ENCODE measurements around the gene GFRA4. TPM values are rescaled to one million over a fixed set of nuclear protein-coding genes. Genes with fewer than 3 reads are reported as not detected.

The GFRA4 gene
- total RNA-seq, 1 experiment from 2014 or later: not detected

- TF ChIP-seq, protein P1, sequence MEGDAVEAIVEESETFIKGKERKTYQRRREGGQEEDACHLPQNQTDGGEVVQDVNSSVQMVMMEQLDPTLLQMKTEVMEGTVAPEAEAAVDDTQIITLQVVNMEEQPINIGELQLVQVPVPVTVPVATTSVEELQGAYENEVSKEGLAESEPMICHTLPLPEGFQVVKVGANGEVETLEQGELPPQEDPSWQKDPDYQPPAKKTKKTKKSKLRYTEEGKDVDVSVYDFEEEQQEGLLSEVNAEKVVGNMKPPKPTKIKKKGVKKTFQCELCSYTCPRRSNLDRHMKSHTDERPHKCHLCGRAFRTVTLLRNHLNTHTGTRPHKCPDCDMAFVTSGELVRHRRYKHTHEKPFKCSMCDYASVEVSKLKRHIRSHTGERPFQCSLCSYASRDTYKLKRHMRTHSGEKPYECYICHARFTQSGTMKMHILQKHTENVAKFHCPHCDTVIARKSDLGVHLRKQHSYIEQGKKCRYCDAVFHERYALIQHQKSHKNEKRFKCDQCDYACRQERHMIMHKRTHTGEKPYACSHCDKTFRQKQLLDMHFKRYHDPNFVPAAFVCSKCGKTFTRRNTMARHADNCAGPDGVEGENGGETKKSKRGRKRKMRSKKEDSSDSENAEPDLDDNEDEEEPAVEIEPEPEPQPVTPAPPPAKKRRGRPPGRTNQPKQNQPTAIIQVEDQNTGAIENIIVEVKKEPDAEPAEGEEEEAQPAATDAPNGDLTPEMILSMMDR (IDR thresholded peaks at IDR 0.05 in 2 of 3, conservative IDR thresholded peaks at IDR 0.05 in 1 of 3; ENCODE audit: borderline replicate concordance in 1 of 3, insufficient read depth in 1 of 3, low read depth in 2 of 3, low read length in 2 of 3): no peak
- TF ChIP-seq, protein P2, sequence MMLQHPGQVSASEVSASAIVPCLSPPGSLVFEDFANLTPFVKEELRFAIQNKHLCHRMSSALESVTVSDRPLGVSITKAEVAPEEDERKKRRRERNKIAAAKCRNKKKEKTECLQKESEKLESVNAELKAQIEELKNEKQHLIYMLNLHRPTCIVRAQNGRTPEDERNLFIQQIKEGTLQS (IDR thresholded peaks at IDR 0.05): no peak
- TF ChIP-seq, protein P3, sequence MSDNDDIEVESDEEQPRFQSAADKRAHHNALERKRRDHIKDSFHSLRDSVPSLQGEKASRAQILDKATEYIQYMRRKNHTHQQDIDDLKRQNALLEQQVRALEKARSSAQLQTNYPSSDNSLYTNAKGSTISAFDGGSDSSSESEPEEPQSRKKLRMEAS (IDR thresholded peaks at IDR 0.05): no peak
- TF ChIP-seq SRF (IDR thresholded peaks at IDR 0.05; ENCODE audit: low read depth): no peak
- TF ChIP-seq JUND (IDR thresholded peaks at IDR 0.05): no peak
Observed at GRCh38 chr20:3697588-3698305, 34.5 kb upstream of the GFRA4 start (continued).

- intact Hi-C loops (cut with micrococcal nuclease): no loop called here
- Histone ChIP-seq H3K27me3 (ENCODE audit: insufficient read depth, low read length) (no peaks in the 10 kb centered on the region), H3K79me2 (ENCODE audit: insufficient read depth, low read length) (no peaks in the 10 kb centered on the region), H3K36me3 (ENCODE audit: control insufficient read depth in 1 of 2, insufficient read depth in 2 of 2, low read length in 2 of 2) (no peaks in the 10 kb centered on the region), H3K4me3 (replicated peaks in 1 of 2; ENCODE audit: low read depth in 1 of 2, low read length in 2 of 2) (no peak overlapping the region), H3K4me1 (ENCODE audit: control insufficient read depth in 1 of 2, insufficient read depth in 2 of 2, low read length in 2 of 2) (no peaks in the 10 kb centered on the region), H3K9me2 (ENCODE audit: insufficient read depth) (no peaks in the 10 kb centered on the region), H3K4me2 (ENCODE audit: low read length) (no peak overlapping the region), H3K9me3 (ENCODE audit: control insufficient read depth in 1 of 2, insufficient read depth in 1 of 2, low read depth in 1 of 2, low read length in 2 of 2) (no peaks in the 10 kb centered on the region; a peak in 1 of 4 replicates), H2AFZ (ENCODE audit: low read depth, low read length, poor library complexity, severe bottlenecking) (no peak overlapping the region), H3K27ac (ENCODE audit: low read depth, low read length) (no peak overlapping the region), H4K20me1 (ENCODE audit: insufficient read depth) (no peaks in the 10 kb centered on the region), H3K9ac (ENCODE audit: low read length) (no peak overlapping the region)
- BruUV-seq (replicated peaks): no TSS peak
- RAD21 ChIA-PET (ENCODE audit: low non-redundant PET in 1 of 2, low total read pairs in 2 of 2, uncharacterized antibody in 2 of 2, unreplicated experiment in 2 of 2): no interaction called here
- DNase-seq (ENCODE audit: low read depth, low spot score): no peak
- CTCF ChIA-PET: interaction anchor here (1.1 to 1.5 kb wide), 2 partner anchors 14 to 20 kb away, joined by 3 to 5 read pairs; no protein-coding TSS in a partner anchor
- POLR2A ChIA-PET: no interaction called here
- TF ChIP-seq, protein P3 (IDR thresholded peaks at IDR 0.05): no peak
- no peak for TF ChIP-seq FOSL1 (IDR thresholded peaks at IDR 0.05; ENCODE audit: low read depth)
- ATAC-seq: no peak
Observed at GRCh38 chr20:3696745-3697587, 33.8 kb upstream of the GFRA4 start.
